NCI-H526 (cell line): ENCODE measurements around the gene NME2.
"Not testable (repeated sequence)": the region's sequence is repeated elsewhere in the genome, so short reads cannot be mapped to it uniquely, and the experiment has no call there.

Experiments
- DNase-seq, 2 experiments: peaks; one replicate each; lab custom pipeline; 2025; lab: John Stamatoyannopoulos, UW

NME2 gene

GRCh38 chr17:51166198-51166986 lies at the start of gene NME2:
TSS of gene NME2 (plus strand) at chr17:51166411. CDS start at chr17:51166831, 420 bp downstream.
- peak; percentile 71 to 94 for DNase-seq

GRCh38 chr17:51118330-51119195 lies 47.6 kb upstream of the NME2 start:
- DNase-seq: peak in 1 of 2 experiments; percentile 29

GRCh38 chr17:51119415-51120356 lies 46.5 kb upstream of the NME2 start:
- peak; percentile 16 to 77 for DNase-seq

- peak; percentile 41 to 87 for DNase-seq
Measured at GRCh38 chr17:51120357-51120738, 45.9 kb upstream of the NME2 start.

- DNase-seq: peak; percentile 91 to 99
Measured at GRCh38 chr17:51120739-51121619, 45.2 kb upstream of the NME2 start, which contains the start of gene SPAG9. TSS of gene SPAG9 (minus strand) at chr17:51120868. CDS start at chr17:51120656, 212 bp downstream.

GRCh38 chr17:51121620-51122472 lies 44.4 kb upstream of the NME2 start:
- peak; percentile 71 to 84 for DNase-seq

- not testable (repeated sequence) for DNase-seq
Measured at GRCh38 chr17:51122473-51123115, 43.6 kb upstream of the NME2 start.

- no peak for DNase-seq
Measured at GRCh38 chr17:51124640-51125503, 41.3 kb upstream of the NME2 start.

GRCh38 chr17:51128076-51128475 lies 38.1 kb upstream of the NME2 start:
- DNase-seq: no peak

- DNase-seq: peak; percentile 15 to 35
Measured at GRCh38 chr17:51132964-51133319, 33.3 kb upstream of the NME2 start.

GRCh38 chr17:51133365-51133764 lies 32.8 kb upstream of the NME2 start:
- peak in 1 of 2 experiments; percentile 29 for DNase-seq

GRCh38 chr17:51135956-51136355 lies 30.3 kb upstream of the NME2 start:
- no peak for DNase-seq

GRCh38 chr17:51142597-51142996 lies 23.6 kb upstream of the NME2 start:
- DNase-seq: no peak

GRCh38 chr17:51144266-51145022 lies 21.8 kb upstream of the NME2 start:
- DNase-seq: peak in 1 of 2 experiments; percentile 34

GRCh38 chr17:51147650-51148049 lies 18.6 kb upstream of the NME2 start:
- DNase-seq: no peak

GRCh38 chr17:51149163-51149562 lies 17.0 kb upstream of the NME2 start:
- no peak for DNase-seq

GRCh38 chr17:51150932-51151331 lies 15.3 kb upstream of the NME2 start:
- DNase-seq: no peak
